Spleen (tissue), 7 donors: ENCODE measurements around the gene NISCH.

Experiments
- POLR2A ChIP-seq, 3 donors: fragments of 450-650 bp; IDR thresholded peaks; one replicate each; pipeline ENCODE4 v1.5.1; 2017; ENCODE audit warnings: antibody characterized with exemption in 3 of 3, mild to moderate bottlenecking in 1 of 3
- POLR2AphosphoS5 ChIP-seq, 3 donors: sonication (generic); formaldehyde crosslinking; IDR thresholded peaks; one replicate each; pipeline ENCODE4 v1.5.1; 2017; ENCODE audit warnings: antibody characterized with exemption in 3 of 3
- TF ChIP-seq, protein P1 (sequence below), 11 experiments: fragments of 200-600 bp in 7 of 11; fragments of 450-650 bp in 4 of 11; sonication (generic) in 4 of 11; IDR thresholded peaks in 8 of 11; conservative IDR thresholded peaks in 3 of 11; 1 replicate in 7 of 11; 2 replicates in 4 of 11; pipeline versions ENCODE4 v1.4.0 to v1.8.0; 2016 to 2021; ENCODE audit warnings: antibody characterized with exemption in 11 of 11, inconsistent platforms in 4 of 11, mild to moderate bottlenecking in 1 of 11
- donor health status: DM: no; HTN: no; CAD: no; lungs with moderate emphysema.
- donor health status: DM: no; HTN: no; CAD: no.
- donor health status: DM: no; HTN: no; CAD: no.

- TF ChIP-seq, protein P1, sequence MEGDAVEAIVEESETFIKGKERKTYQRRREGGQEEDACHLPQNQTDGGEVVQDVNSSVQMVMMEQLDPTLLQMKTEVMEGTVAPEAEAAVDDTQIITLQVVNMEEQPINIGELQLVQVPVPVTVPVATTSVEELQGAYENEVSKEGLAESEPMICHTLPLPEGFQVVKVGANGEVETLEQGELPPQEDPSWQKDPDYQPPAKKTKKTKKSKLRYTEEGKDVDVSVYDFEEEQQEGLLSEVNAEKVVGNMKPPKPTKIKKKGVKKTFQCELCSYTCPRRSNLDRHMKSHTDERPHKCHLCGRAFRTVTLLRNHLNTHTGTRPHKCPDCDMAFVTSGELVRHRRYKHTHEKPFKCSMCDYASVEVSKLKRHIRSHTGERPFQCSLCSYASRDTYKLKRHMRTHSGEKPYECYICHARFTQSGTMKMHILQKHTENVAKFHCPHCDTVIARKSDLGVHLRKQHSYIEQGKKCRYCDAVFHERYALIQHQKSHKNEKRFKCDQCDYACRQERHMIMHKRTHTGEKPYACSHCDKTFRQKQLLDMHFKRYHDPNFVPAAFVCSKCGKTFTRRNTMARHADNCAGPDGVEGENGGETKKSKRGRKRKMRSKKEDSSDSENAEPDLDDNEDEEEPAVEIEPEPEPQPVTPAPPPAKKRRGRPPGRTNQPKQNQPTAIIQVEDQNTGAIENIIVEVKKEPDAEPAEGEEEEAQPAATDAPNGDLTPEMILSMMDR (IDR thresholded peaks at IDR 0.05 in 8 of 11, conservative IDR thresholded peaks at IDR 0.05 in 3 of 11) = peak; percentile 43 to 74 (median 64)
- no peak for TF ChIP-seq POLR2A (IDR thresholded peaks at IDR 0.05)
- TF ChIP-seq POLR2AphosphoS5 (IDR thresholded peaks at IDR 0.05) = no peak
Measured at GRCh38 chr3:52428151-52429005, 27.0 kb upstream of the NISCH start.
